Left lobe of liver (tissue), 2 donors: ENCODE results near the gene PBXIP1. TPM values are rescaled to one million over a fixed set of nuclear protein-coding genes. Genes with fewer than 3 reads are reported as not detected.
A peak's percentile ranks its signal among the peaks of the same experiment; 100 is the strongest.
"Not testable (repeated sequence)": the region's sequence is repeated elsewhere in the genome, so short reads cannot be mapped to it uniquely, and the experiment has no call there.

Source experiments
- ATAC-seq: fragments of 200-7000 bp; cut with Tn5 transposase; one replicate; pipeline ENCODE4 v1.9.1; 2020; ENCODE audit warnings: mild to moderate bottlenecking, moderate library complexity
- DNase-seq: peaks from one replicate; pipeline ENCODE4 v3.0.0-alpha.2; 2020; ENCODE audit warnings: low spot score
- total RNA-seq: library from RNA; stranded (reverse); gene quantifications from one replicate; pipeline ENCODE4 v1.2.1, GENCODE V29; 2021
- donor health status: DM: no; HTN: no; CAD: no; lungs with moderate emphysema.
- donor health status: DM: no; HTN: yes; CAD: no.

PBXIP1 gene
- total RNA-seq, 1 donor from 2014 or later: 21.3 TPM

GRCh38 chr1:154995301-154995983, 39.5 kb upstream of the PBXIP1 start:
- ATAC-seq (peak; percentile 47), DNase-seq (peak; percentile 60)

GRCh38 chr1:154994591-154994990, 38.7 kb upstream of the PBXIP1 start:
- ATAC-seq (no peak), DNase-seq (no peak)

DNA sequence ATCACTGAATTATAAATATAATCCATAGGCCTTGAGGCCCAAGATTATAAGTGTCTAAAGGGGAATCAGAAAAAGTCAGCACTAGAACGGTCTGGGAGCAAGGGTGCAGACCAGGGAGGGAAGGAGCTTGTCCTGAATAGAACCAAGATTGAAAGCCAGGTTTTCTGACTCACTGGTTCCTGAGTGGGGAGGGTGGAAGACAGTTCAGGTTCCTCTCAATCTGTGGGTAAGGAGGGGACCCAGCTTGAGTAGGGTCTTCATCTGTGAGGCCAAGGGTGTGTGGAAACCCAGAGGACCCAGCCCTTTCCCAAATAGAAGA, 38.3 kb upstream of the PBXIP1 start:
- DNase-seq: no peak
- no peak for ATAC-seq

GRCh38 chr1:154993572-154994268, 37.8 kb upstream of the PBXIP1 start, which contains the start of gene LENEP:
Gene LENEP (plus strand): TSS chr1:154993586. CDS start chr1:154993608, 22 bp downstream.
- ATAC-seq (no peak), DNase-seq (no peak)

- ATAC-seq (no peak), DNase-seq (no peak)
These were observed 37.0 kb upstream of the PBXIP1 start for GRCh38 chr1:154992721-154993571.

DNA sequence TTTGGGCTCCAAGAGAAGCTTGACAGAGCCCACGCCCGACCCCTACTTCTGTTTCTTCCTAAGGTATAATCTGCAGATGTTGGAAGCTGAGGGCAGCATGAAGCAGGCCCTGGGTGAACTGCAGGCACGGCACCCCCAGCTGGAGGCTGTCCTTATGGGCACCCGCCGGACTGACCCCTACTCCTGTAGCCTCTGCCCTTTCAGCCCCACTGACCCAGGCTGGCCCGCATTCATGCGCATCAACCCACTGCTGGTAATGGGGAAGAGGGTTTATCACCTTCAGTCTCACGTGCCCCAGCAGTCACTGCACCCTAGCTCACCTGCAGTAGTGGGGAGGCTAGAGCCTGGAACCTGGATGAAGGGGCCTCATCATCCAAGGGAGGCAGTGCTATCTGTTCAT, 34.4 kb upstream of the PBXIP1 start:
- DNase-seq (no peak), ATAC-seq (no peak)

DNA sequence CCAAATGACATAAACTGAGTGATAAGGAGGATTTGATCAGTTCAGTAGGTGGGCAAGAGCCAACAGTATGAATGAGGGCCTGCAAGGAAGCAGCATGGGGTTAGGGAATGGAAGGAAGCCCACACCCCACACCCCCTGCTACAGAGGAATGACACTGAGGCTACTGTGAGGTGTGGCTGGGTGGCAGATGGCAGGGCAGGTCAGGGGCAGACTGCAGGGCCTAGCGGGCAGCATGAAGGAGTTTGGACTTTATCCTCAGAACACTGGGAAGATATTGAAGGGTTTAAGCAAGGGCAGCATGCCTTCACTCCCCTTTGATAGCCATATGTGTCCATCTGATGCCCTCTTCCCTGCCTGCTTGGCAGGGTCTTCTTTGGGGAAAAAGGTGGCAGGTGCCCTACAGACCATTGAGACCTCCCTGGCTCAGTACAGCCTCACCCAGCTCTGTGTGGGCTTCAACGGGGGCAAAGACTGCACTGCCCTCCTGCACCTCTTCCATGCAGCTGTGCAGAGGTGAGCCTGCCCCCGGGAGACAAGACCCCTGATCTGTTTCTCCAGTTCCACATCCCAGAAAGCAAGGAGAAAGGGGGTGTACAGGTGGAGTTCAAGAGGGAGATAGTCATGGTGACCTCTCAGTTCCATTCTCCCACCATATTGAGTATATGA, 33.4 kb upstream of the PBXIP1 start:
- no peak for DNase-seq
- ATAC-seq: peak; percentile 28

DNA sequence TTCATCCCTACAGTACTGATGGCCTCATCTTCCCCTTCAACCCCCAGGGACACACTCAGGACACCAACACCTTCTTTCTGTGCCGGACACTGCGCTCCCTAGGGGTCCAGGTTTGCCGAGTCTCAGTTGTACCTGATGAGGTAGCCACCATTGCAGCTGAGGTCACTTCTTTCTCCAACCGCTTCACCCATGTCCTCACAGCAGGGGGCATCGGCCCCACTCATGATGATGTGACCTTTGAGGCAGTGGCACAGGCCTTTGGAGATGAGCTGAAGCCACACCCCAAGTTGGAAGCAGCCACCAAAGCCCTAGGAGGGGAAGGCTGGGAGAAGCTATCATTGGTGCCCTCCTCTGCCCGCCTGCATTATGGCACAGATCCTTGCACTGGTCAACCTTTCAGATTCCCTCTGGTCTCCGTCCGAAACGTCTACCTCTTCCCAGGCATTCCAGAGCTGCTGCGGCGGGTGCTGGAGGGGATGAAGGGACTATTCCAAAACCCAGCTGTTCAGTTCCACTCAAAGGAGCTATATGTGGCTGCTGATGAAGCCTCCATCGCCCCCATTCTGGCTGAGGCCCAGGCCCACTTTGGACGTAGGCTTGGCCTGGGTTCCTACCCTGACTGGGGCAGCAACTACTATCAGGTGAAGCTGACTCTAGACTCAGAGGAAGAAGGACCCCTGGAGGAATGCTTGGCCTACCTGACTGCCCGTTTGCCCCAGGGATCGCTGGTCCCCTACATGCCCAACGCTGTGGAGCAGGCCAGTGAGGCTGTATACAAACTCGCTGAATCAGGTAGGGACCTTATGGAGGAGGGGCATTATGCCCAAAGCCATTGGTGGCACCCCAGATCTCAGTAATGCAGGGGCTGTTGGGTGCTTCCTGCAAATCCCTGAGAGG, 32.4 kb upstream of the PBXIP1 start:
- ATAC-seq: no peak
- no peak for DNase-seq

DNA sequence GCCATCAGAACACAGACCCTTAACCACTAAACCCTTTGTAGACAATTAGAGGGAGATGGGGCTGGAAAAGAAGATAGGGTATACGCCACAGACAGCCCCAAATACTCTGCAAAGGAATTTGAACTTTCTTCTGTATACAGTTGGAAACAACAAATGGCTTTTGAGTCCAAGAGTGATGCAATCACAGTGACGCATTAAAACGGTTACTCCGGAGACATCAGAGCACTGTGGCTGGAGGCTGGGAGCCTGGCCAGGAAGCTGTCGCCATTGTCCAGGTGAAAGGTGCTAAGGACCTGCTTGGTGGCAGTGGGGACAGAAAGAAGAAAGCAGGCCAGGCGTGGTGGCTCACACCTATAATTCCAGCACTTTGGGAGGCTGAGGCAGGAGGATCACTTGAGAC, 31.4 kb upstream of the PBXIP1 start:
- DNase-seq (peak; percentile 86), ATAC-seq (peak; percentile 50)

DNA sequence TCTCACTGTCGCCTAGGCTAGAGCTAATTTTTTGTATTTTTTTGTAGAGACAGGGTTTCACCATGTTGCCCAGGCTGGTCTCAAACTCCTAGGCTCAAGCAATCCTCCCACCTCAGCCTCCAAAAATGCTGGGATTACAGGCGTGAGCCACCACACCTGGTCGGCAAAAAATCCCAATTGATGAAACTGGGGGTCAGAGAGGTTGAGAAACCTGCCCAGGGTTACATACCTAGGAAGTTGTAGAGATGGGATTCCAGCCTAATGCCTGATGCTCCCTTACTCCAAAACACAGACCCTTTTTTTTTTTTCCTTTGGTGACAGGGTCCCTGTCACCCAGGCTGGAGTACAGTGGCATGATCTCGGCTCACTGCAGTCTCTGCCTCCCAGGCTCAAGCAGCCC, 30.8 kb upstream of the PBXIP1 start:
- not testable (repeated sequence) for DNase-seq, ATAC-seq

GRCh38 chr1:154983776-154984466, 28.0 kb upstream of the PBXIP1 start:
- DNase-seq (no peak), ATAC-seq (no peak)

DNA sequence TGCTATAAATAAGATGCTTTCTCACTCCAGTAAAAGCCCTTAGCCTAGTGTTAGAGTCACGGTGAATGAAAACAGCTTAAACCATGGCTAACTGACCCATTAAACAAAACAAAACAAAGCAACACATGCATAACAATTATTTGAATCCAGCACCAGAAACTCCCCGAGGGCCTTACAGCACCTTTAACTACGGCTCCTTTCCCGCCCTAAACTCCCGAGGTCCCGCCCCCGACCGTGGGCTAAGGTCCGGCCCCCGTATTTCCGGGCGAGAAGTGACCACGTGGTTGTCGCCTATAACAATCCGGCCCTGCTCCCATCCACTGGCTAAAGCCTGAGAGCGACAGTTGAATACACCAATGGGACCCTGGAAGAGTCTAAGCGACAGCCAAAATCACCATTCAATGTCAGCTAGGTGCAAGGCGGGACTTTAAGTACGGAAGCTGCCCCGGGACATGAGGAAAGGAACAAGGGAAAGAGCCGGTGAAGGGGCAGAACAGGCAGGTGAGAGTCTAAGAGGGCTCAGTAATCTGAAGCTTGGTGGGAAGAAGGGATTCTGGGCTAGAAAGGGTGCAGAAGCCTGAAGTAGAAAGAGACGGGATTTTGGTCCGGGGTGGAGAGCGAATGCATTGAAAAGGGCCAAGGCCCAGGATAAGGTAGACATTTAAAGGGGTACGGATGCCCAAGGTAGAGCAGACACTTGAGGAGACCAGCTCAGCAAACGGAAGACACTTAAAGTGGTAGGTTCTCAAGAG, 27.2 kb upstream of the PBXIP1 start, which contains the start of gene FLAD1:
Gene FLAD1, plus strand, starts transcription at position 448 of the 752 bp plus-strand sequence. CDS start 351 bp downstream, outside the sequence.
- DNase-seq (peak; percentile 98), ATAC-seq (peak; percentile 95)

DNA sequence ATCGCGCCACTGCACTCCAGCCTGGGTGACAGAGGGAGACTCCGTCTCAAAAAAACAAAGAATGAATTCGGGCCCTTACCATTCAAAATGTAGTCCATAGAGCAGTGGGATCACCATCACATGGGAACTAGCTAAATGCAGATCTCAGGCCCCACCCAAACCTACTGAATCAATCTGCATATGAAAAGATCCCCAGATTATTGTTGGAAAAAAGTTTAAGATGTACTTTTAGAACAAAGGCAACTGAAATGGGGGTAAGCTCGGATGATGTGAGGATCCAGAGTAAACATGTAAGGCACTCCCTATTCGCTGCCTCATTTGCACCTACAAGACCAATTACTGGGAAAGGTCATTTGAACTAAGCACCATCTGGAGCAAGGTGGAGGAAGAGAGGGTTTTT, 26.4 kb upstream of the PBXIP1 start:
- ATAC-seq (no peak), DNase-seq (no peak)

DNA sequence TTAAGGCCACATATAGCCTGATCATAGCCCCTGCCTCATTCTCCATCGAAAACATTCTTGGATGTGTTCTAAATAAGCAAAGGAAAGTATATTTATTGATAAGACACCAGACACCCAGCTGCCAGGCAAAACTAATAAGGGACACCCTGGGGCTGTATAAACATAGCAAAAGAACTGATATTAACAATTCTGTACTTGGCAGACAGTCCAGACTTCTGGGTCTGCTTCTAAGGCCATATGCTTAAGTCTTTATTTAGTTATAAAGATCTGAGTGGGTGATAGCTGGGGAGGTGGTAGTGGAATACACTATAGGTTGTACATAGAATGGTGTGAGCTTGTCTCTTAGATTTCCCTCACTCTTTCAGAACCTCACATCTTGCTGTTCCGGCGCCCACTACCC, 22.5 kb upstream of the PBXIP1 start:
- ATAC-seq (no peak), DNase-seq (no peak)

DNA sequence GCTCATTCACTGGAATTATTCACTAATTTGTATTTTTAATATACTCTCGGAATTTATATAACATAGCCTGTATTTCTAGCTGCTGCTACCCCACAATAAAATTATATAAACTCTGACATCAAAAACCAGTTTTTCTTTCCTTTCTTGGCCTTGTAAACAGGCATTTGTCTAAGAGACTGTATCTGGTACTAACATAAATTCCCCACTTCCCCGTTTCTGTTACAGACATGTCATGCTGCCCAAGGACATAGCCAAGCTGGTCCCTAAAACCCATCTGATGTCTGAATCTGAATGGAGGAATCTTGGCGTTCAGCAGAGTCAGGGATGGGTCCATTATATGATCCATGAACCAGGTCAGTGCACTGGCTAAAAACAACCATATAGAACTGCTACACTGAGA, 21.9 kb upstream of the PBXIP1 start:
- not testable (repeated sequence) for DNase-seq, ATAC-seq

- ATAC-seq: no peak
These were observed 19.6 kb upstream of the PBXIP1 start for GRCh38 chr1:154975409-154976059.

DNA sequence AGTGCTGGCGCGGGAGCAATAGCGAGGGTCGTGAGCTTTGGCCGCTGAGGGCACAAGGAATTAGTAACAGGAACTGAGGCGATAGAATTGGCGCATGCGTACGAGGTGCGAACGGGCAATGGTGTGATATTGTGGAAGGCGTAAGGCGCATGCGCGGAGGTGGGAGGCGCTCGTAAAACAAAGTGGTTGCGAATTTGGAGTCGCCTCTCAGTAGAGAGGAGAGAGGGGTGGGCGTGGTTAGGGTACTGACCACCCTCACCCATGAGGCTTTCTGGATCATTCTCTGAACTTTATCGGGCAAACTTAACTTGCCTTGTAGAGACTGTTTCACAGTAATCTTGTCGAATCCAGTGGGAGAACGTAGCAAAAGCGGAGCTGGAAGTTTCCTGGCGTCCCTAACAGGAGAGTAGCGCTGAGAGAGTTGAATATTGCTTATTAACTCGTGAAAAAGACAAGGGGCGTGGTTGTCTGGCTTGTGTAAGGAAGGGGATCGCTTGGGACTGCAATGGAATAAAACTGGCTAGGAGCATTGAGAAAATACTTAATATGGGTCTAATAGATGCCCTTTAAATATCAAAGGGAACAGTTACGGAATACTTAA, 19.0 kb upstream of the PBXIP1 start:
- ATAC-seq (peak; percentile 50), DNase-seq (peak; percentile 96)

More at GRCh38 chr1:154975409-154976059, 19.6 kb upstream of the PBXIP1 start:
- DNase-seq: peak; percentile 68
